T-helper 9 cell (primary cell): ENCODE data around the gene MRPL44.
"Not testable (repeated sequence)": the region's sequence is repeated elsewhere in the genome, so short reads cannot be mapped to it uniquely, and the experiment has no call there.

Experiments used
- DNase-seq: peaks from one replicate; pipeline ENCODE4 v3.0.0-alpha.2; 2020

The MRPL44 gene

DNA sequence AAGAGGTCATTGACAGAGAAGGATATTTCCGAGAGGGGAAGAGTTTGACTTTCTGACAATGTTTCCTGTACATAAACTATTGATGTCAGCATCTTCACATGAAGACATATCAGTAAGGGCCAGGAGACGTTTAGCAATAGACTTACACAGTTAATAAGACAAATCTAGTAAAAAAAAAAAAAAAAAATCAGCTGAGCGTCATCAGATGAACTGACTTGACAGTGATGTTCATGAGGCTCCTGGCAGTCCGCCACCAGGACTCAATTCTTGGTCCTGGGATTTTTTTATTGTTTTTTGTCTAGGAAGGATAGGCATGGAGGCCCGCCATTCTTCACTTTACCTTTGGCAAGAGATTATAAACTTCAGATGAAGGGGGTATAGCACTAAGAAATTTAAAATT is 14.5 kb downstream of the MRPL44 start:
- DNase-seq = no peak

DNA sequence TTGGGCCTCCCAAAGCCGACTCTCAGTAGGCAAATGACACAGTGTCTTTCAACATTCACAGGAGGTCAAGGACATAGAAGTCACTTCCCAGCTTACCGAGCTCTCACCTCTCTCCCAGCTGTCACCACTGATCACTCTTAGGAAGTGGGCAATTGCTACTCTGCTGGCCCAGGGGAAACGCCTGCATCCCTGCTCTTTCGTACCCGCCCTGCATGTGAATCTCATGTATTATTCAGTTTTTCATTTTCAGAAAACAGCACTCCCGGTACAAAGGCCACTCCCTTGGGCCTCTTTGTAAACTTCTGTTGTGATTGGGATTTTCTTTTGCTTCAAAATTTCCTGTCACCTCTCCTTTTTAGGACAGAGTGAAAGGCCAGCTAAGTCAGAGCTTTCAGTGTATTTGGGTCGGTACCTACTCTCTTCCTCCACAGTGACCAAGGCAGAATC is 15.4 kb downstream of the MRPL44 start:
- no peak for DNase-seq

DNA sequence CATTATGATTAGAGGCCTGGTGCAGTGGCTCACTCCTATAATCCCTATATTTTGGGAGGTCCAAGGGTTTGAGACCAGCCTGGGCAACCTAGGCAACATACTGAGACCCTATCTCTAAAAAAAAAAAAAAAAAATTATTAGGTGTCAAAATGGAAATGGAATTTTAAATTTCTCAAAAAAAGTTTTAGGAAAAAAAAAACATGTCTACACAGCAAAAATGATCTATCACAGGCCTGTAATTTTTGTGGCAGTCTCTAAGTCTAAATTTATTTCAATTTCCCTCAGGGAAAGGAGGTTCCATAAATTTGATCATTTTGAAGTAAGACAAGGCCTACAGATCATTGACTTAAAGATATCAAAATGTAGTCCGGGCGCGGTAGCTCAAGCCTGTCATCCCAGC is 16.3 kb downstream of the MRPL44 start:
- DNase-seq = no peak

DNA sequence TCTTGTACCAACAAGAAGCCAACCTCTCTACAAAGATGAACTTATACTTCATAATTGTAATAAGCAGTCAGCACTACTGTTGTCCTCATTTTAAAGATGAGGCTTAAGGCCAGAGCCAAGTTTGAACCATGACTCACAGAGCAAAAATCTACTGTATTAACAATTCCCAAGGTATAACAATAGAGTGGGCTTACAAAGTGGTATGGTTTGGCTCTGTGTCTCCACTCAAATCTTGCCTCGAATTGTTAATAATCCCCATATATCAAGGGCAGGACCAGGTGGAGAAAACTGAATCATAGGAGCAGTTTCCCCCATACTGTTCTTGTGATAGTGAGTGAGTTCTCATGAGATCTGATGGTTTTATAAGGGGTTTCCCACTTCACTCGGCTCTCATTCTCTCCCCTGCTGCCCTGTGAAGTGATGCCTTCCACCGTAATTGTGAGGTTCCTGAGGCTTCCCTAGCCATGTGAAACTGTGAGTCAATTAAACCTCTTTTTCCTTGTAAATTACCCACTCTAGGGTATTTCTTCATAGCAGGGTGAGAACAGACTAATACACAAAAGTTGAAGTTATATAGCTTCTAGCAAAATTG is 19.5 kb downstream of the MRPL44 start:
- no peak for DNase-seq

DNA sequence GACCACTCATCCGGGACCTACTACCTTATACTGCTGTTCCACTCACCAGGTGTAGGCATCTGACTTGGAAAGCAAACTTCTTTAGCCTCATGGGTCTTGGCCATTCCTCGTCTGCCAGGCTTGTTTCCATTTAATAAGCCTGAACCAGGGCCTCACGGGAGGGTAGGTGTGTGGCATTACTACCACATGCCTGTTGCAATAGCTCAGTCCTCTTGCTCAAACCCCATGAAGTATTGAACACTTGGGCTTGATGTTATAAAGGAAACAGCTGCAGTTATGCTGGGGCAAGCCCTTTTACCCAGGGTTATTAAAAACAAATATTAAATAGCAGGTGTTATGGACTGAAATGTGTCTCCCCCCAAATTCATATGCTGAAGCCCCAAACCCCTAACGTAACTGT is 21.2 kb downstream of the MRPL44 start:
- no peak for DNase-seq

DNA sequence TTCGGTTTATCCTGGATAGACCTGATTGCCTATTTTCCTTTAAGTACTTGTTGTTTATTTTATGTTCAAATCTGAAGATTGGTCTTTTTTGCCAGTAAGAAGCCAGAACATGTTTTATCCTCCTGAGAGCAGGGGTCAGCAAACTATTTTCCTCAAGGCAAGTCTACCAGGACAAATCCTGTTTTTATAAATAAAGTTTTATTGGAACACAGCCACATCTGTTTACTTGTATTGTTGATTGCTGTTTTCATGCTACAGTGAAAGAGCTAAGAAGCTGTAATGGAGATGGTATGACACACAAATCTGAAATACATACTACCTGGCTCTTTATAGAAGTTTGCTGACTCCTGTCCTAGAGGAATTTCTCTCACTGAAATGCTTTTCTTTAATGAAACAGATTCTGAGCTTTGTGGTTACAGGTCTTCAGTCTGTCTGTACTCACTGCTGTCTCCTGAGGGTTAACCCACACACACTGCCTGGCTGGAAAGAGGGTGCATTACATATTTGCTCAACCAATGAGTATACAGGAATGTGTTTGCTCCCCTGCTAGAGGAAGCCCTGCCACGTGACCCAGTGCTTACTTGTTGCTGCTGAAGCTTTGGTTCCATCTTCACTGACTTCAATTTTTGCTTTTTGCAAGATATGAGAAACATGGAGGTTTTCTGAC is 22.6 kb downstream of the MRPL44 start:
- no peak for DNase-seq

DNA sequence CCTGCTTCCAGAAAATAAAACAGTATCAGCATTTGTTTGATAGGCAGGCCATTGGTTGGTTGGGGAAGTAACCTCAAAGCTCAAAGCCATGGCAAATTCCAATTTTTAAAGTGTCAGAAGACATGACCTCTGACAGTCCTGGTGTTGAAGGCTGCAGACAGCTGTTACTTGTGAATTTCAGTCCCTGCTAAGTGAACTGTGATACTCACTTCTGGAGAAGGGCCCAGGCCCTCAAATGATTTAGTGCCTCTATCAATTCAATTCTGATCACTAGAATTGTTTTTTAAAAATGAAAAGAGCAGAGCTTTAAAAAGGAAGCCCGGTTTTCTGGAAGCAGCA is 23.1 kb downstream of the MRPL44 start:
- DNase-seq = no peak

DNA sequence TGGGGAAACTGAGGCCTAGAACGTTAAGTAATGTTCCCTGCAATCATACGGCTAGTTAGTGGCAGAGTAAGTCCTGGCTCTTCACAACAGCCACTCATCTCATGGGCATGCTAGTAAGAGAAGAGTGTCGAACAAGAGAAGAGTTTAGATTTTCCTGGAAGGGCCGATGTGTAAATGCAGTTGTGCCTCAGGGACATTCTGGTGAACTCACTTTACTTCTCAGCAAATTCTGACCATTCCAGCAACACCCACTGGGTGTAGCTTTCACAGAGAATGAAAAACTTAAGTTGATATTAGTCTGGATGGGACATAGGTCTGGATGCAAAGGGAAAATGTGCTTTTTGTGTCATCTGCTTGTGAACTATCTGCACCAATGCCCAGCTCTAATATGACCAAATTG is 23.5 kb downstream of the MRPL44 start:
- no peak for DNase-seq

DNA sequence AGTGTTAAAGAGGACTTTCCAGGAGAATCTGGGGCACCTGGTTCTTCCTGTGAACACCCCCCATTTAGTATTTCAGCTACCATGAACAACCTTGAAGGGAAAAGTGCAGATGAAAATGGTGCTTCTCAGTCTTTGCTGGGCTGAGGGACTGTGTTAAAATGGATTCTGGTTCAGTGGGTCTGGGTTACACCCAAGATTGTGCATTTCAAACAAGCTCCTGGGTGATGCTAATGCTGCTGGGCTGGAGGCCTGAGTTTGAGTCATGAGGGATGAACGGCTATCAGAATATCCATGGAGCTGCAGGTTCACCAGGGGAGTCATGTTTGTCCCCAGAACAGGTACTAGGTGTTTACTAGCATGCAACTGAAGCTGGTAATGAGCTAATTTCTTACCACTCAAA is 24.0 kb downstream of the MRPL44 start:
- no peak for DNase-seq

DNA sequence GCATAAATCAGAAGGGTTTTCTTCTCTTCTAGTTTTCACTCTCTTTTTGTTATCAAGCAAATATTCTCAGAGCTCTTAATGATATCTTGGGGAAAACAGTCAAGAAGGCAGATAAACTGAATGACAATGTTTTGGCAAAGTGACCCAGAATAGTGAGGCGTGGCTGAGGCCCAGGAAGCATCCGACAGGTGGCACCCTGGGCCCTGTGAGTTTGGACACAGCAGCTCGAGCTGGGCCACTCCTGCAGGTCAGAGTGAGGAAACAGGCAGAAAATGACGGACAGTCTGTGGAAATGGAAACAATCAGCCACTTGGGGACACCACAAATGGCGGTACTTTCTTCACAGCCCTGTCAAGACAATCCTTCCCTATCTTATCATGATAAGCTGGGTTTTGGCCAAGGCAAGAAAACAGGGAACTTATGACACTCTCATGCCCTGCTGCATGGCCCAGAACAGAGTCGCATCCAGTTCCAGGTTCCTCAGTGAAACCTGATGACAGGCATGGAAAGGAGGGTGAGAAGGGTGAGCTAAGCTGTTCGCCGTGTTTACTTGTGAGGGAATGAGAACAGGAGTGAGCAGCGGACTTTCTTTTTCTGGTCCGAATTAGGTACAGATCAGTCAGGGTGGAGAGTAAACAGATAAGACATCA is 32.1 kb downstream of the MRPL44 start:
- no peak for DNase-seq

DNA sequence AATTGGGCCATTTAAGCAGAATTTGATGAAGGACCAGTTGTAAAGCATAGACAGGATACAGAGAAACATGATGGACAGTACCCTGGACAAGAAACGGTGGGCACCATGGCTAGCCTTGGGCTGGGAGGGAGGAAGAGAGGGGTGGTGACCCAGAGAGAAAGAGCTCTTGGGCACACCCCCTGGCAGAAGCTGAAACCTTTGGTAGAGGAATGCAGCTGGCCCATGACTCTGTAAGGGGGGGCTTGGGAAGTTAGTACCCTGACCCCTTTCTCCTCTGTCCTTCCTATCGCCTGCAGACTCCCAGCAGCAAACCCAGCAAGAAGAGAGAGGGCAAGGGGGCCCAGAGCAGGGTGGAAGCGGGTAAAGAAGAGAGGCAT is 32.6 kb downstream of the MRPL44 start:
- no peak for DNase-seq

DNA sequence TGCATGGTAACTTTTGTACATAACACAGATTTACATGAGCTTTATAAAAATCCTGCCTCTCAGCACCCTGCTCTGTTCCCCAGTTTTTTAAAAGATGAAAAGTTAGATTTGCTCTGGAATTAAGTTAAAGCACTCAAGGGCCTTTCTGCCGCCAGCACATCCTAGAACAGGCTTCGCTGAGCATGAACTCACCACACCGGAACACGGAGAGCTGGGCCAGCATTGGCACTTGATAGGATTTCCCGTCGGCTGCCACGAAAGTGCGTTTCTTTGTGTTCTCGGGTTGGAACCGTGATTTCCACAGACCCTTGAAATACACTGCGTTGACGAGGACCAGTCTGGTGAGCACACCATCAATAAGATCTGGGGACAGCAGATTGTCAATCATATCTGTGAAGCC is 34.3 kb downstream of the MRPL44 start:
- no peak for DNase-seq

DNA sequence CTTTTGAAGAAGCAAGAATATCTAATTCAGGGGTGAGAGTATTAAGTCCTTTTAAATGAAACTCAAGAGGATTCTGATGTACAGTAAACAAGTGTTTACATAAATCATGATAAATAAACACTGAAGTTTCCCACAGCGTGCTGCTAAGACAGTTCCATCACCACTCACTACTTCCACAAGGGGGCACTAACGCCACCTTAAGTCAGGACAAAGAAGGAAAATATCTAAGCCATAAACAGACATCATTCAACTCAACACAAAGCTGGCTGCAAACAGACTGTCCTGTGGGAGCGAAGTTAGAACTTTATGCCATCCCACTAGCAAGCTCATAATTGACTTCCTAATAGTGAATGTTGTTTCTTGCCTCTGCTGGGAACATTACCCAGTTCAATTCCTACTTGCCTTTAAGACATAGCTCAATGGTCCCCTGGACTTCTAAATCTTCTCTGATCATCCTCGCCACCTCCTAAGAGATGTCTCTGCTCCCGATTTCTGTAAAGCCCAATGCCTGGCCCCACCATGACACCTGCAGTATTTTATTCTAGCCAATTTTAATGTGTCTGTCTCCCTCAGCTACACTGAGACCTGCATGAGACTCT is 36.5 kb downstream of the MRPL44 start:
- DNase-seq = peak; percentile 38

DNA sequence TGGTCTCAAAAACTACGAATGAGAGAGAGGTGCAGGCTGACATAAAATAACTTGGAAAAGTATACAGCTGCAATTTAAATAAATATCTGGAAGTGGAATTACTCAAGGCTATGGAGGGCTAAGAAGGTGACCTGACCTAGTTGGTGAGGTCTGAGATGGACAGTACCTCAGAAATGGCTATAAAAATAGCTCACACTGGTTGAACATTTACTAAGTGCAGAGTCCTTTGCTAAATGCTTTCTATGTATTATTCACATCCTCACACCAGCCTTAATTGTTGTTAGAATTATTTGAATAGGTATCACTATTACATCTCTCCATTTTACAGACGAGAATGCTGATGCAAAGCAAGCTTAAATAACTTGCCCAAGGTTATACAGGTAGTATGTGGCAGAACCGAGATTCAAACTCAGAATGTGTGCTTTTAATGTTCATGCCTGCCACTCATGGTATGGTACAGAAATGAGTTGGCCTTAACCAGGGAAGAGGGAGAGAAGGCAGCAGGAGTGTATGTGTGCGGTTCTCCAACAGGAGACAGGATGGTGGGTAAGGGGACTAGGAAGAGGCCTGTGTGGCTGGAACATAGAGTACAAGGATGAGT is 37.4 kb downstream of the MRPL44 start:
- no peak for DNase-seq

DNA sequence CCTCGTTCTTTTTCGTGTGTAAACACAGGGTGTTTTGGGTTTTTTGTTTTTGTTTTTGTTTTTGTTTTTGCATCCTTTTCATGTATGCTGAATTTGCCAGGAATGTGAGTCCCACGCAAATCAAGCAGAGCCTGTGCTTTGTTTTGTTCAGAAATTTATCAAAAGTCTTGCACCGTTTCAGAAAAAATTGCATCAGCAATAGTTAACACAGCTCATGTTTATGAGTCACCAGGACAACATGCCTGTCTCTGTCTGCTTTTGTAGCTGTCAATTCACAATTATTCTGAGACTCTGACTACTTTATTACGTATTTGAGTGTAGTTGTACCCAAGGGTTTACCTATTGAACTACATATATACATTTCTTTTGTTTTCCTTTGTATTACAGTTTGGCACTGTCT is 38.3 kb downstream of the MRPL44 start:
- DNase-seq = no peak

DNA sequence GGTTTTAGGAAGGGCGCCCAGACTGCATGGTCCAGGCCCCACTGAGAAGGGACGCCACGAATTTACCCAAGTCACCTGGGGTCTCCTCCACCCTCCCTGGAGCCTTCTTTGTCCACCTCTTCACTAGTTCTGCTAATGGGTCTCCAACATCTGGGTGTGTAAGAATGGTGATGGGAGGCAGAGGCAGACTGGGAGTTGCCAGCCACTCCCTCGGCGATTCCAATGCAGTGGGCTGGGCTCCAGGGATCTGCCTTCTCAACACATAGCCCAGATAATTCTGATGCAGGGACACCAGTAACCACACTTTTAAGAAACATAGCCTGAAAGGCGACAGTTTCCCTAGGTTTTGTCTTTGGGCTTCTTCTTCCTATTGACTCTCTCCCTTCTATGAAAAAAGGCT is 39.1 kb downstream of the MRPL44 start:
- no peak for DNase-seq

DNA sequence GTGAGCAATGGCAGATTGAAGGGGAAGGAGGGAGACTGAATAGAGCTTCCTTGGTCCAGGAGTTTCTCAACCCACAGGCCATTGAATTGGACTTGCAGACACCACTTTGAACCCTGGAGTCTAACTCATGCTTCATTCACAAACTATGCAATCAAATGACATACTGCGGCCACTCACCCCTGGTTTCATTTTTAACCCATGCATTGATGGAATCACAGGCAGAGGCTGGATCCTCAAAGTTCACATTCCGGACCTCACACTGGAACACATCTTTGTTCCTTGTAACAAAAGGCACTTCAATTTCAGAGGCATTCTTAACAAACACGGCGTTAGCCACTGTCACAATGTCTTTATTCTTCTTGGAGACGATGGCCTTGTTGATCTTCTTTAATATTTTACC is 40.7 kb downstream of the MRPL44 start:
- no peak for DNase-seq

DNA sequence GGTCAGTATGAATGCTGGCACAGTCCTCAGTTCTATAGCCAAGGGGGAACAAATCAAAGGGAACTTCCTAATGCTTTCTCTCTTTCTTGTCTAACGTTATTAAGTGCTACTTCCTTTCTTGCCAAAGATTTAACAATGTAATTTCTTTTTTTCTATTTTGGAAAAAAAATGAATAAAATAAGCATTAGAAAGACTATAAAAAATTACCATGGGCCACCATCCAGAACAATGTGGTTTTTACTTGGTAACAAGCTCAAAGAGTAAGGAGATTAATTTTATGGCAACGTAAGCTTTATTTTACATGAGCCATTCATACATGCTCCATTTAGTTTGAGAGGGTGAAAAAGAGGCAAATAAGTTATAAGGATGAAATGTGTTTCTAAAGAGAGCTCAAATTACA is 41.7 kb downstream of the MRPL44 start:
- no peak for DNase-seq

DNA sequence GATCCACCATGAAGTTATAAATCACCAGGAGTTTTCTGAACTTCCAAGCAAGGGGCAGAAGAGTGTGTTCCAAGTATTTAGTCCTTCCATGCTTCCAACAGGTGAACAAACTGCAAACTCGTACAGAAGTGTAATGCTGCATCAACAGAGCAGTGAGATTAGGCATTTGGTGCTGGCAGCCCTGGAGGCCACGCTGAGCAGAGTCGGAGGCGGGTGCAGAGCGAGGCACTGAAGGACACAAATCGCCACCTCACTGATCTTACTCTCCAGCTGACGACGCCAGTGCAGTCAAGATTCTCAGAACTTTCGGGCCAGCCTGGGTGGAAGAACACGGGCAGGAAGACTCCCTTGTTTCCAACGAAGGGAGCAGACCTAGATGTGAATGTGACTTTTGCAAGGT is 42.6 kb downstream of the MRPL44 start:
- DNase-seq = no peak

DNA sequence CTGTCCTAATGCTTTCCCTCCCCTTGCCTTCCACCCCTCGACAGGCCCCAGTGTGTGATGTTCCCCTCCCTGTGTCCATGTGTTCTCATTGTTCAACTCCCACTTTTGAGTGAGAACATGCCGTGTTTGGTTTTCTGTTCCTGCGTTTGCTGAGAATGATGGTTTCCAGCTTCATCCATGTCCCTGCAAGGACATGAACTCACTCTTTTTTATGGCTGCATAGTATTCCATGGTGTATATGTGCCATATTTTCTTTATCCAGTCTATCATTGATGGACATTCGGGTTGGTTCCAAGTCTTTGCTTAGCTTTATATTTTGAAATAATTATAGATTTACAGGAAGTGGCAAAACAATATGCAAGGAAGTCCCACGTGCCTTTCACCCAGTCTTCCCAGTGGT is 43.4 kb downstream of the MRPL44 start:
- DNase-seq = not testable (repeated sequence)

DNA sequence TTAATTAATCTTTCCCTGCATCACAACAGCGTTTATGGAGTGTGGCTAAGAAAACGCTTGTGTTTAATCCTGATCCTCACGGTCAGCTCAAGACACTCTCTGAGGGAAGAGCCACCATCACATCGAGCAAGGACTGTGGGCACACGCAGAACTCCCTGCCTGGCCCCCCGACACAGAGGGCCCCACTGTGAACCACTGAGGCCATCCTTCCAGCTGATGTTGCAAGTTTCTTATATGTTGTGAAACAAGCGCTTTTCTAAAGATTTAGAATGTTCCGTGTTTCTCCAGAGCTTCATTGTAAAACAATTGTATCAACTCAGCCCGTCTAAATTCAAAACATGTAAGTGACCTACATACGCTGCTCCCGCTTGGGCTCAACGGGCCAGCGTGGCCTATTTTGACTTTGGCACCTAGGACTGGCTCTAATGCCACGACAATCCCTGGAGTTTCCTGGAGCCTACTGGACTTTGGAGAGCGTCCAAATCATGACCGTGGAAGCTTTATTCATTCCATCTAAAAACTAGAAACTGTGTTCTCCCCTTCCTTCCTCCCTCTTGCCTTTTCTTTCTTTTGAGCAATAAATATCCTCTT is 46.9 kb downstream of the MRPL44 start:
- no peak for DNase-seq

DNA sequence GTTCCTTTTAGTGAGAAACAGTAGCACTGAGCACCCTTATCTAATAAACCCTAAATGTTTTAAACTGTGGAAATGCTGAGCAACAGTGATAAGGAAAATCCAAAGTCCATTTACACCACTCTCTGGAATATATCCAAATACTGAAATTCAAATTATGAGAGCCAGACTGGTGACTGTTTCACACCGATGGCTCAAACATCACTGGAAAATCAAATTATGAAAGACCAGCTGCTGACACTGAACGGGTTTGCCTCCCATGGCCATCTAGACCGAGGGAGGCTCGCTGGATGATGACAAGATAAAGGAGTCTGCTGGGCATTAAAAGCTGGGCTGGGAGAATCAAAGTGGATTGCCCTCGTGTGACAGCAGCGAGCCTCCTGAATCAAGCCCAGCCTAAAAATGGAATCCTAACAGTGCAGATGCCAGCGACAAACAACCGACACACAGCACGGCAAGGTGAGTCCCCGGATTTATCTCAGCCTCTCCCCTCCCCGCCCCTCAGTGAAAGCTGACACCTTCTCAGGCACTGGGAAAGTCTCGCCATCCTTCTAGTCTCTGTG is 51.5 kb downstream of the MRPL44 start:
- DNase-seq = no peak
